Measurements from ENCODE around the gene TMEM72.

GRCh38 chr10:44978570-44979280 lies 67.6 kb downstream of the TMEM72 start, which contains the start of gene DEPP1:
- TF ChIP-seq GATA2 (IDR thresholded peaks at IDR 0.05; ENCODE audit: low read depth, low read length) (no peak), GATA3 (IDR thresholded peaks at IDR 0.05; ENCODE audit: low read depth, low read length) (no peak)

Measured in SH-SY5Y (cell line).